T-helper 2 cell treated with Interferon-gamma antibody and Interleukin-4, amounts not matched to agents 100 ng/mL and 5 ng/mL, for 36 hours (primary cell): ENCODE data around the gene GPER1. TPM values are rescaled to one million over a fixed set of nuclear protein-coding genes. Genes with fewer than 3 reads are reported as not detected.

Experiments used
- intact Hi-C: fragments of 100-400 bp; cut with micrococcal nuclease; formaldehyde crosslinking; loops from one replicate; pipeline ENCODE4 v1.15.1; 2023
- total RNA-seq: library from RNA; stranded (reverse); gene quantifications from 2 replicates; pipeline ENCODE4 v1.2.3, GENCODE V29; 2022

Gene GPER1
- total RNA-seq, 1 donor from 2014 or later: 0.25 TPM

- intact Hi-C loops: no loop called here
Measured at GRCh38 chr7:1100834-1101562, 13.1 kb downstream of the GPER1 start.

GRCh38 chr7:1101563-1102431 lies 13.9 kb downstream of the GPER1 start:
- intact Hi-C loops: no loop called here

GRCh38 chr7:1103009-1103788 lies 15.3 kb downstream of the GPER1 start:
- intact Hi-C loops: no loop called here

- intact Hi-C loops: no loop called here
Measured at GRCh38 chr7:1103789-1104515, 16.0 kb downstream of the GPER1 start.

GRCh38 chr7:1104516-1105179 lies 16.7 kb downstream of the GPER1 start:
- intact Hi-C loops: no loop called here

- intact Hi-C loops: no loop called here
Measured at GRCh38 chr7:1105189-1105588, 17.3 kb downstream of the GPER1 start.

- intact Hi-C loops: no loop called here
Measured at GRCh38 chr7:1106063-1106792, 18.3 kb downstream of the GPER1 start.

GRCh38 chr7:1106793-1107421 lies 19.0 kb downstream of the GPER1 start:
- intact Hi-C loops: no loop called here

GRCh38 chr7:1108264-1108920 lies 20.5 kb downstream of the GPER1 start:
- intact Hi-C loops: no loop called here

GRCh38 chr7:1109581-1110310 lies 21.8 kb downstream of the GPER1 start:
- intact Hi-C loops: no loop called here

- intact Hi-C loops: no loop called here
Measured at GRCh38 chr7:1110358-1110757, 22.4 kb downstream of the GPER1 start.

- intact Hi-C loops: no loop called here
Measured at GRCh38 chr7:1111156-1111555, 23.2 kb downstream of the GPER1 start.

GRCh38 chr7:1112109-1112508 lies 24.2 kb downstream of the GPER1 start:
- intact Hi-C loops: no loop called here

GRCh38 chr7:1112625-1113547 lies 25.0 kb downstream of the GPER1 start:
- intact Hi-C loops: no loop called here

GRCh38 chr7:1113548-1113885 lies 25.6 kb downstream of the GPER1 start:
- intact Hi-C loops: no loop called here

GRCh38 chr7:1114088-1114487 lies 26.2 kb downstream of the GPER1 start:
- intact Hi-C loops: no loop called here

GRCh38 chr7:1114505-1114904 lies 26.6 kb downstream of the GPER1 start:
- intact Hi-C loops: no loop called here
